Subcutaneous abdominal adipose tissue (tissue), 5 donors: ENCODE results near the gene LHX3.

Experiments
- H3K27ac ChIP-seq: one replicate; pipeline ENCODE4 v1.7.0; 2013; ENCODE audit warnings: low read depth, mild to moderate bottlenecking, inconsistent platforms, low read length, moderate library complexity
- H3K27me3 ChIP-seq, 5 donors: one replicate each; pipeline ENCODE4 v1.7.0; 2013; ENCODE audit warnings: low read length in 5 of 5, inconsistent platforms in 1 of 5; ENCODE audit not compliant: control insufficient read depth in 5 of 5, insufficient read depth in 4 of 5
- H3K36me3 ChIP-seq, 5 donors: one replicate each; pipeline ENCODE4 v1.7.0; 2013; ENCODE audit warnings: low read length in 5 of 5; ENCODE audit not compliant: control insufficient read depth in 5 of 5, insufficient read depth in 5 of 5
- H3K4me1 ChIP-seq, 5 donors: one replicate each; pipeline ENCODE4 v1.7.0; 2013; ENCODE audit warnings: low read length in 5 of 5, mild to moderate bottlenecking in 3 of 5, moderate library complexity in 1 of 5; ENCODE audit not compliant: control insufficient read depth in 5 of 5, insufficient read depth in 5 of 5
- H3K4me3 ChIP-seq, 5 donors: one replicate each; pipeline ENCODE4 v1.7.0; 2013; ENCODE audit warnings: low read length in 5 of 5, low read depth in 1 of 5
- H3K9ac ChIP-seq, 5 donors: one replicate each; pipeline ENCODE4 v1.7.0; 2013; ENCODE audit warnings: low read length in 5 of 5, mild to moderate bottlenecking in 4 of 5, moderate library complexity in 3 of 5
- H3K9me3 ChIP-seq, 5 donors: one replicate each; pipeline ENCODE4 v1.7.0; 2013; ENCODE audit warnings: low read length in 5 of 5; ENCODE audit not compliant: control insufficient read depth in 5 of 5
- donor health status: healthy.
- donor health status: healthy.
- donor health status: healthy.
- donor health status: healthy.
- donor health status: healthy.

Gene LHX3

GRCh38 chr9:136193127-136193890 lies 11.6 kb downstream of the LHX3 start:
- no peaks in the 10 kb centered on the region for H3K4me1 ChIP-seq
- no peaks in the 10 kb centered on the region for H3K36me3 ChIP-seq
- H3K27ac ChIP-seq = no peak overlapping the region
- H3K9me3 ChIP-seq = no peaks in the 10 kb centered on the region
- H3K27me3 ChIP-seq = peaks cover 41 to 86% (median 66%) of the 10 kb centered on the region in 5 donors
- no peak overlapping the region for H3K9ac ChIP-seq
- H3K4me3 ChIP-seq = no peak overlapping the region

GRCh38 chr9:136192289-136193126 lies 12.4 kb downstream of the LHX3 start:
- Histone ChIP-seq H3K9me3 (no peaks in the 10 kb centered on the region), H3K36me3 (no peaks in the 10 kb centered on the region), H3K4me3 (no peak overlapping the region), H3K4me1 (no peaks in the 10 kb centered on the region), H3K27me3 (peaks cover 40 to 85% (median 66%) of the 10 kb centered on the region in 5 donors), H3K27ac (no peak overlapping the region), H3K9ac (no peak overlapping the region)

- no peak overlapping the region for H3K9ac ChIP-seq
These were observed 13.0 kb downstream of the LHX3 start for GRCh38 chr9:136191960-136192286.

GRCh38 chr9:136191099-136191959 lies 13.6 kb downstream of the LHX3 start:
- Histone ChIP-seq H3K9ac (no peak overlapping the region), H3K27ac (no peak overlapping the region), H3K4me3 (no peak overlapping the region), H3K4me1 (no peaks in the 10 kb centered on the region), H3K9me3 (no peaks in the 10 kb centered on the region), H3K36me3 (no peaks in the 10 kb centered on the region), H3K27me3 (peaks cover 43 to 85% (median 66%) of the 10 kb centered on the region in 5 donors)

More at GRCh38 chr9:136191960-136192286, 13.0 kb downstream of the LHX3 start:
- H3K9me3 ChIP-seq = no peaks in the 10 kb centered on the region
- H3K4me1 ChIP-seq = no peaks in the 10 kb centered on the region
- peaks cover 44 to 85% (median 66%) of the 10 kb centered on the region in 5 donors for H3K27me3 ChIP-seq
- H3K4me3 ChIP-seq = no peak overlapping the region
- H3K27ac ChIP-seq = no peak overlapping the region
- no peaks in the 10 kb centered on the region for H3K36me3 ChIP-seq

GRCh38 chr9:136190656-136191055 lies 14.3 kb downstream of the LHX3 start:
- H3K9ac ChIP-seq = no peak overlapping the region
- peaks cover 42 to 83% (median 64%) of the 10 kb centered on the region in 5 donors for H3K27me3 ChIP-seq
- H3K9me3 ChIP-seq = no peaks in the 10 kb centered on the region
- no peaks in the 10 kb centered on the region for H3K4me1 ChIP-seq
- no peak overlapping the region for H3K4me3 ChIP-seq
- no peaks in the 10 kb centered on the region for H3K36me3 ChIP-seq
- H3K27ac ChIP-seq = no peak overlapping the region

- no peak overlapping the region for H3K9ac ChIP-seq
- H3K36me3 ChIP-seq = no peaks in the 10 kb centered on the region
- peaks cover 42 to 84% (median 65%) of the 10 kb centered on the region in 5 donors for H3K27me3 ChIP-seq
- no peaks in the 10 kb centered on the region for H3K9me3 ChIP-seq
- no peak overlapping the region for H3K27ac ChIP-seq
- H3K4me3 ChIP-seq = no peak overlapping the region
- H3K4me1 ChIP-seq = no peaks in the 10 kb centered on the region
These were observed 14.7 kb downstream of the LHX3 start for GRCh38 chr9:136190237-136190601.

- H3K4me1 ChIP-seq = no peaks in the 10 kb centered on the region
- H3K27me3 ChIP-seq = peaks cover 47 to 82% (median 61%) of the 10 kb centered on the region in 5 donors
- no peaks in the 10 kb centered on the region for H3K36me3 ChIP-seq
- no peaks in the 10 kb centered on the region for H3K9me3 ChIP-seq
- H3K4me3 ChIP-seq = no peak overlapping the region
- no peak overlapping the region for H3K27ac ChIP-seq
- no peak overlapping the region for H3K9ac ChIP-seq
These were observed 15.3 kb downstream of the LHX3 start for GRCh38 chr9:136189394-136190236.

GRCh38 chr9:136187683-136188586 lies 17.0 kb downstream of the LHX3 start:
- H3K4me3 ChIP-seq = no peak overlapping the region
- H3K9ac ChIP-seq = no peak overlapping the region
- no peaks in the 10 kb centered on the region for H3K4me1 ChIP-seq
- no peak overlapping the region for H3K27ac ChIP-seq
- no peaks in the 10 kb centered on the region for H3K36me3 ChIP-seq
- peaks cover 42 to 68% (median 56%) of the 10 kb centered on the region in 5 donors for H3K27me3 ChIP-seq
- H3K9me3 ChIP-seq = no peaks in the 10 kb centered on the region
